HG03378 (cell line): ENCODE data around the gene RXFP4.
"Not testable (repeated sequence)": the region's sequence is repeated elsewhere in the genome, so short reads cannot be mapped to it uniquely, and the experiment has no call there.

Experiments used
- ATAC-seq: cut with Tn5 transposase; IDR thresholded peaks from one replicate; pipeline ENCODE4 v1.9.1; 2021; ENCODE audit warnings: mild to moderate bottlenecking, moderate library complexity; ENCODE audit not compliant: unreplicated experiment

RXFP4 gene

GRCh38 chr1:155976913-155977689 lies 35.7 kb downstream of the RXFP4 start:
- no peak for ATAC-seq

DNA sequence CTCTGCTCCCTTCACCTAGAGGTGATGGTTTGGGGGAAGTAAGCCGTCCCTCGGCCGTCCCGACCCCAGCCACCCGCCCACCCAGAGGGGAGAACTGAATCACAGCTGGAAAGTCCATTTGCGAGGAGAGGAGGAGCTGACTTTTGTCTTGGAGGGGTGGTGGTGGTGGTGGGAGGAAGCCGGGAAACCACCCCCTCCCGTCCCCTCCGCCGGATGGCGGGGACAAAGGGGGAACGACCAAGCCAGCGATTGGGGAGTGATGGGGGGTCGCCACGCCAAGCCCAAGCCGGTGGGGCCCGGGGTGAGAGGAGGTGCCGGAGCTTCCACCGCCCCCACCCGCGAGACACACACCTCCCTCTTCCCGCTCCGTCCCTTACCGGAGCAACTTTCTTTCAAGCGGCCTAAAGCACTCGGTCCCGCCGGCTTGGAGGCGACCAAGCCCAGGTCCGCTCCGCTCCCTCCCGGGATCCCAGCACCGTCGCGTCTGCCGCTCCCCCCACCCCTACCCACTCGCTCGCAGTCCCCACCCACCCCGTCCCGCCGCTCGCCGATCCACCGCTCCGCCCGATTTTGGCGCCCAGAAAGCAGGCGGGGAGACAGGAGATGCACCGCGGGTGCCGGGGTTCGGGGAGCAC lies 36.4 kb downstream of the RXFP4 start:
- no peak for ATAC-seq

GRCh38 chr1:155978325-155978972 lies 37.0 kb downstream of the RXFP4 start, which contains the start of gene ARHGEF2:
ARHGEF2 (minus strand) TSS chr1:155978547; CDS start chr1:155978427, 120 bp downstream.
- no peak for ATAC-seq

DNA sequence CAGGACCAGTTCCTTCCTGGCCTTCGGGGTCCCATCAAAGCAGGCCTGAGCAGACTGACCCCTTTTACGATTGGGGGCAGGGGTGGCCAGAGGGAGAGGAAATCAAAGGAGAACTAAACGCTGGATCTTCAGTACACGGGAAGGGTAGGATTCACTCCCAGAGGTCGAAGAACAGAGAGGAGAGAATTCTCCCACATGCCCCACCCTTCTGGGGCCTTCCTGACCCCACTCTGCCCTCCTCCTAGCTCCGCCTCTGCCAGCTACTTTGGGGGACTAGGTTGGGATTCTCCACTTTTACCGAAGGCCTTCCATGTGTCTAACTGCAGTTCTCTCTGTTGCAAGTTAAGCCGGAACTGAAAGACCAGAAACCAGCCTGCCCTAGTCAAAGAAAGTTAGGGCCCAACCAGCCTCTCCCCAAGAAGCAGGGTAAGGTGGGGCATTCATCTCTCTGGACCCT lies 37.6 kb downstream of the RXFP4 start:
- no peak for ATAC-seq

- ATAC-seq = no peak
Measured at GRCh38 chr1:155979597-155980343, 38.3 kb downstream of the RXFP4 start.

- ATAC-seq = no peak
Measured at GRCh38 chr1:155981266-155982088, 40.0 kb downstream of the RXFP4 start.

GRCh38 chr1:155982106-155982505 lies 40.7 kb downstream of the RXFP4 start:
- no peak for ATAC-seq

- no peak for ATAC-seq
Measured at GRCh38 chr1:155983191-155984024, 42.0 kb downstream of the RXFP4 start.

DNA sequence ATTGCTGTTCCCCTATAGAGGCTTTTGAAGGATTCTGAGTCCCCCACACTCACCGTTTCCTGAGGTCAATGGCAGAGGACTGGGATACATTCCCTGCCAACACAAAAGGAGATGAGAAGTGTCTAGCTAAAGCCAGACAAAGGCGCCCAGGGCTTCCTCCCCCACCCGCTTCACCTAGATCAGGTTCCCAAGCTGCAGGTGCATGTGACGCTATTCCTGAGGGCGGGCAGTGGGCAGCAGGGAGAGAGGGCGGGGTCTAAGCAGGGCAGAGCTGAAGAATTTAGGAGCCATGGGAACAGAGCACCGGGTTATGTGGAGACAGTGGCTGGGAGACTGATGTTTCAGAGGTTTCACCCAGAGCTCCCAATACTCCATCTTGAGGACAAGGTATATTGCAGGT lies 42.9 kb downstream of the RXFP4 start:
- ATAC-seq = no peak

DNA sequence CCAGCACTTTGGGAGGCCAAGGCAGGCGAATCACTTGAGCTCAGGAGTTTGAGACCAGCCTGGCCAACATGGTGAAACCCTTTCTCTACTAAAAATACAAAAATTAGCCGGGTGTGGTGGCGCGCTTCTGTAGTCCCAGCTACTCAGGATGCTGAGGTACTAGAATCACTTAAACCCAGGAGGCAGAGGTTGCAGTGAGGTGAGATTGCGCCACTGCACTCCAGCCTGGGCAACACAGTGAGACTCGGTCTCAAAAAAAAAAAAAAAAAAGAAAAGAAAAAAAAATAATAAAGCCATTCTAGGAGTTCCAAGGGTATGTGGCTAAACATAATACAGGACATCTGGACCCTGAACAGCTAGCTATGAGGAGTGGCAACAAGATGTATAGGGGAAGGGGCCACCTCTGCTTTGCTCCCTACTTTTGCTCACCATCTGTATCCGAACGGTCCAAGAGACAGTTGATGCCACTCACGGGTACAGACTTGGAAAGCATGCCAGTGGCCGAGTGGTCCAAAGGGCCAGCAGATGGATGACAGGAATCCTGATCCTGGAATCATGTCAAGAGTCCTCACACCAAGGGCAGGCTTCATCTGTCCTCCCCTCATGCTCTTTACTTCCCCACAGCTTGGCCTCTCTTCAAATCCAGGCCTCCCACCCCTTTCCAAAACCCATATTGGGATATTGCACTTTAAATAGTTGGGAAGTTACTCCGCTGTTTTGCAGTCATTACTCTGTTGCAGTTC lies 43.6 kb downstream of the RXFP4 start:
- not testable (repeated sequence) for ATAC-seq

GRCh38 chr1:155989242-155990004 lies 48.0 kb downstream of the RXFP4 start:
- ATAC-seq = no peak

DNA sequence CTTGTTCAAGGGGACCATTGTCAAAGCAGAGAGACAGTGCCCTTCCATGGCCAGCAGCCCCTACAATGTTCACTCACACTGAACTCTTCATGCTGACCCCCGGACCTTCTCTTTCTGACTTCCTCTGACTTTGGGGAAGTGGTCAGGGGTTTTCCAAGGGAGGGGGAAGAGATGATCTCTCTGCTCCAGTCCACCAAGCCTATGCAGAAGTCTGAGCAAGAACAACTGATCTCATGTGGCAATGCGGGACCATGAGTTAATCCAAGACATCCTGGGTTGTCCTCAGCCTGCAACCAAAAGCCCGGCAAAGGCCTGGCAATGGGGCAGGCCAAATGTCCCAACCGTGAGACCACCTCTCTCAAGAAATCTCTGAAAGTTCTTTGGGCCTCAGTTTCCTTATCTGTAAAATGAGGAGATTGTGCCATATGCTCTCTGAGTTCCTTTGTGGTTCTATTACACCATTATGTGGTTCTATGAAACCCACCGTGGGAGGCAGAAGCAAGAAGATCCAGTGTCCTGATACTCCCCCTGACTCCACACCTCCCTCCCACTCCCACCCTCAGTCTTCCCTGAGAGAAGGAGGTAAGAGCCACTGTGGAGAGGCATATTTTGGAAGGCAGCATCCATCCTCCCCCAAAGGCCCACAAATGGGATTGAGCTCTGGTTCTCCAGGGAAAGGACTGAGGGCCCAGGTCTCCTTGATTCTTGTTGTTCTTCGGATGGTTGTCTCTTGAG lies 48.7 kb downstream of the RXFP4 start:
- no peak for ATAC-seq
